A204.1 (cell line): ENCODE results near the gene HSD17B8.

Experiments
- FAIRE-seq: peaks from 2 replicates; lab custom pipeline; 2012; peaks lifted over from hg19 to GRCh38; lab: Jason Lieb, UNC

HSD17B8 gene

GRCh38 chr6:33248643-33248931, 44.1 kb downstream of the HSD17B8 start:
- no peak for FAIRE-seq

DNA sequence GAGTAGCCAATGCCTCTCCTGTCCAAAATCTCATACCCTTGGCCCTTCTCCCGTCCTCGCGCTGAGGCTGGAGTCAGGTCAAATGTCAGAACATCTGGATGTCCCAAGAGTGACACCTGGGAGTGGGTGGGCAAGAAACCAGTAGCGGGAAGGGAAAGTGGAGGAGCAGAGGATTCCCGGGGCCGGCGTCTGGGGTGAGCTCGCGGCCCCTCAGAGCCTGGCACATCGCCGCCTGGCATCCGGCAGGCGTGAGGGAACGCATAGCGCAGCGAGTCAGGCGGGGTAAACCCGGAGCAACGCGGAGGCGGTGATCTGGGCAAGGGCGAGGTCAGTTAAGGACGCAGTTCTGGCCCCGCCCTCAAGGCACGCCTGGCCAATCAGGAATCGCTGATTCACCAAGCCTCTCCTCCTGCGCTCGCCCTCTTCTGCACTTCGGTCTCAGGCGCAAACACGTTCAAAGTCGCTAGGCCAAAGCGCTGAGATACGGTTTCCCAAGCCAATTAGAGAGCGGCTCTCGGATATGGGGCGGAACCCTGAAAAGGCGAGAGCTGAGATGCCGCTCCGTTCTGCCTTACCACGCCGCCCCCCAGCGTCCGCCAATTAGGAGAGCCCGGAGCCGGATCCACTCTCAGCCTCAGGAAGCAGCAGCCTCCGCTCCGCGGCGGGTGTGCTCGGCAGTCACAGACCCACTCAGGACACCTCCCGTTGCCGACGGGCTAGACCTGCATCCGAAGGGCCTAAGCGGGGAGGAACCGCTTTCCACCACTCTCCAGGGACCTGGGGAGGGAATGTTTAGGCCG, 44.7 kb downstream of the HSD17B8 start:
- peak; percentile 97 for FAIRE-seq

DNA sequence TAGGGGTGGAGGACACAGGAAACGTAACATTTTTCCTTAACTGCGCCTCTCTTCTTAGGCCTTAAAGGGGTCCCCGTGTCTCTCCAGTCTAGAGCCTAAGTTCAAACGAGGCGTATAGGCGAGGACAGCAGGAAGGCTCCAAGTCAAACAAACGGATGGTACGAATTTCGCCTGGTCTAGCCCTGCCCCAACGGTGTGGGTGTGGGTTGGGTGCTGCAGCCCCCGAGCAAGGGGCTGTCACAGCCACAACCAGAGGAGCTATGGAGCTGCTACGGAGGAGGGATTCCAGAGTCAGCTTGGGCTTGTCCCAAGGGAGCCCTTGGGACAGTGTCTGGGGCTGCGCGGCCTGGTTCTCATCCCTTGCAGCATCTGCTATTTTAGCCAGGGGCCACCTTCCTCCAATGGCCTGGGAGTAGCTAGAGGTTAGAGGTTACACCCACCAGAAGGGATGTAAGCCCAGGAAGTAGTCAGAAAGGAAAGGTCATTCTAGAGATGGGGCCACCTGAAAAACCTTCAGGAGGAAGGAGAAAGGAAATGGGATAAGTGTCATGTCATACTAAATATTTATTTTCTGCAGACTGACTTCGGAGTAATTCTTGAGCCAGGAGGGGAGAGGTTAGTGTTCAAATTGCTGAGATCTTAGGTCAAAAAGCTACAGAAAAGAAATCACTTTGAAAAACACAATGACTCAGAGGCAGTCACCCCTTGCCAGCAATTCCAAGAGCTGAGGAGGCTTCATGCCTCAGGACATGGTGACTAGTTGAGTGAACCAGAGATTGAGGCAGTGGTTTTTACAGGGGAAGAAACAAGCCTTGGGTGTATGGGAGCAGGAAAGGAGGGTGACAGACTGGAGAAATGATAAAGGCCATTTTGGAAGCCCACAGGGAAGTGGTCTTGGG, 45.5 kb downstream of the HSD17B8 start:
- FAIRE-seq, result no peak

DNA sequence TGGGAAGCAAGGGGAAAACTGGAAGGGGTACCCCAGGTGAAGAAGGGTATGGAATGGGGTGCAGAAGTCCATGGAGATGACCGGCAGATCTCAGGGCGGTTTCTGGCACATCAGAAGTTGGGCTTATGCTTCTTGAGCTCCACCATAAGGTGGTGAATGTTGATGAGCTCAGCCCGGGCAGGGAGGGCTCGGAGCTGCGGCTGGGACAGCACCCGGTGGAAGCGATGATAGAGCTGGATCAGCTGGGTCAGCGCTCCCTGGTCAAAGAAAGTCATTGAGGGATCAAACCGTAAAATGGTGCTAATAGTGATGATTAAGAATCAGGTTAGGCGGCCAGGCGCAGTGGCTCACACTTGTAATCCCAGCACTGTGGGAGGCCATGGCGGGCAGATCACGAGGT, 46.3 kb downstream of the HSD17B8 start:
- no peak for FAIRE-seq

DNA sequence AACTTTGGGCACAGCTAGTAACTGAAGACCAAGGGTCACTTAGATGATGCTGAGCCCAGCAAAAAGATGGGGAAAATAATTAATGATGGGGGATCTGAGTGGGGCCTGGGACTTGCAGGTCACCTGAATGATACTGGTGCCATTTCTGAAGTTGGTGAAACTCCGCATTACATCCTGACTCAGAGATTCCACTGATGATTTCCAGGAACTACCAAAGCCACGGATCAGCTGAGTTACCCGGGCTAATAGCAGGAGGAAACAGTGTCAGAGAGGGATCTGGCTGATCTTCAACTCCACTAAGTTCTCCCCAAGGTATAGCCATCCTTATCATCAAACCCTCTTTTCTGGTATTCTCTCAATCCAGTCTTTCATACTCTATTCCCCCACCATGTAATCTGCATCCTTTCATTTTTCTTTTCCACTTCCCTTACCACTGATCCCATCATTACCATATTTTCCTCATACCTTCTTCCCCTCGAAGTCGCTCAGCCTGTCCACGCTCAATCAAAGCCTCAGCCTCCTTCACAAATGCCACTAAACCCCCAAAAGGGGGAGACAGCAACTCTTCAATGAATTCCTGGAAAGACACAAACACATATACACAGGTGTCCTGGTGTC, 47.0 kb downstream of the HSD17B8 start:
- no peak for FAIRE-seq

- no peak for FAIRE-seq
Observed at GRCh38 chr6:33252759-33253158, 48.3 kb downstream of the HSD17B8 start.

DNA sequence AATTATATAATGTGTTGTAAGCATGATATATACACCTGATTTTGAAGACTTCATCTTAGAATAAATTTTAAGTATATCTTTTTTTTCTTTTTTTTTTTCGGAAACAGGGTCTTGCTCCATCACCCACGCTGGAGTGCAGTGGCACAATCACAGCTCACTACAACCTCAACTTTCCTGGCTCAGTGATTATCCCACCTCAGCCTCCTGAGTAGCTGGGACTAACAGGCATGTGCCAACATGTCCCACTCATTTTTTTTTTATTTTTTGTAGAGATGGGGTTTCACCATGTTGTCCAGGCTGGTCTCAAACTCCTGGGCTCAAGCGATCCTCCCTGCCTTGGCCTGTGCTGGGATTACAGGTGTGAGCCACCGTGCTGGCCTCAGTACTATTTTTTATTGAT, 50.1 kb downstream of the HSD17B8 start:
- no peak for FAIRE-seq
